Immature natural killer cell (primary cell): Measurements from ENCODE around the gene ZNF280C. TPM values are rescaled to one million over a fixed set of nuclear protein-coding genes. Genes with fewer than 3 reads are reported as not detected.

Experiments
- DNase-seq, 3 donors: peaks; one replicate each; pipeline ENCODE4 v3.0.0; 2022; ENCODE audit warnings: mixed read lengths in 1 of 3
- H3K27ac Mint-ChIP-seq, 6 donors: one replicate each; pipeline ENCODE4 v1.8.0; 2020; ENCODE audit warnings: mixed read lengths in 6 of 6, mild to moderate bottlenecking in 5 of 6, inconsistent platforms in 4 of 6, moderate library complexity in 3 of 6
- H3K27me3 Mint-ChIP-seq, 3 donors: one replicate each; pipeline ENCODE4 v1.8.0; 2020 to 2021; ENCODE audit warnings: low read depth in 3 of 3, mild to moderate bottlenecking in 3 of 3, mixed read lengths in 3 of 3, moderate library complexity in 3 of 3, inconsistent platforms in 1 of 3
- H3K36me3 Mint-ChIP-seq, 3 donors: one replicate each; pipeline ENCODE4 v1.8.0; 2020; ENCODE audit warnings: mixed read lengths in 3 of 3, inconsistent platforms in 2 of 3, mild to moderate bottlenecking in 2 of 3
- H3K4me1 Mint-ChIP-seq, 2 donors: one replicate each; pipeline ENCODE4 v1.8.0; 2020; ENCODE audit warnings: inconsistent platforms in 2 of 2, mild to moderate bottlenecking in 2 of 2, mixed read lengths in 2 of 2, moderate library complexity in 1 of 2
- H3K4me3 Mint-ChIP-seq, 5 donors: one replicate each; pipeline ENCODE4 v1.8.0; 2020; ENCODE audit warnings: mild to moderate bottlenecking in 5 of 5, mixed read lengths in 5 of 5, inconsistent platforms in 3 of 5, moderate library complexity in 3 of 5
- H3K9me3 Mint-ChIP-seq, 6 donors: one replicate each; pipeline ENCODE4 v1.8.0; 2020; ENCODE audit warnings: mild to moderate bottlenecking in 6 of 6, mixed read lengths in 6 of 6, inconsistent platforms in 4 of 6, moderate library complexity in 3 of 6
- polyA plus RNA-seq, 3 donors: library from polyadenylated mRNA; unstranded; fragments of 300-500 nt; fragmentation: Illumina TruSeq; gene quantifications; one replicate each; pipeline ENCODE4 v1.2.3, GENCODE V29; 2021

The ZNF280C gene
- polyA plus RNA-seq, 3 donors from 2014 or later: 1.1 to 2.7 TPM; not detected in 1

GRCh38 chrX:130166503-130166777 lies 102.3 kb downstream of the ZNF280C start:
- Mint-ChIP-seq H3K4me1 (peaks cover 31 to 46% of the 10 kb centered on the region in 2 donors), H3K9me3 (no peaks in the 10 kb centered on the region), H3K27me3 (peaks cover 9 to 10% (median 10%) of the 10 kb centered on the region in 3 donors), H3K27ac (peak overlapping the region; percentile 88 to 96 (median 92)), H3K36me3 (no peaks in the 10 kb centered on the region), H3K4me3 (peak overlapping the region; percentile 85 to 95 (median 94))
- DNase-seq: no peak

- Mint-ChIP-seq H3K4me3 (peak within 1 kb of the TSS; percentile 85 to 95 (median 94)), H3K9me3 (no peaks in the 10 kb centered on the region), H3K27ac (peak within 1 kb of the TSS; percentile 88 to 96 (median 92)), H3K27me3 (peaks cover 9 to 11% (median 10%) of the 10 kb centered on the region in 3 donors), H3K4me1 (peaks cover 29 to 45% of the 10 kb centered on the region in 2 donors), H3K36me3 (no peaks in the 10 kb centered on the region)
- peak; percentile 88 to 92 (median 90) for DNase-seq
Observed at GRCh38 chrX:130165703-130166502, 102.8 kb downstream of the ZNF280C start, which contains the start of gene AIFM1. TSS of gene AIFM1 (minus strand) at chrX:130165841. CDS start at chrX:130165656, 185 bp downstream.

GRCh38 chrX:130165181-130165702 lies 103.5 kb downstream of the ZNF280C start:
- H3K4me3 Mint-ChIP-seq: peak overlapping the region; percentile 85 to 95 (median 94)
- H3K27me3 Mint-ChIP-seq: peaks cover 7 to 11% (median 10%) of the 10 kb centered on the region in 3 donors
- peaks cover 25 to 39% of the 10 kb centered on the region in 2 donors for H3K4me1 Mint-ChIP-seq
- H3K9me3 Mint-ChIP-seq: no peaks in the 10 kb centered on the region
- no peaks in the 10 kb centered on the region for H3K36me3 Mint-ChIP-seq
- peak overlapping the region; percentile 88 to 96 (median 92) for H3K27ac Mint-ChIP-seq
- no peak for DNase-seq

- peaks cover 25 to 38% of the 10 kb centered on the region in 2 donors for H3K4me1 Mint-ChIP-seq
- no peak overlapping the region for H3K27ac Mint-ChIP-seq
- no peaks in the 10 kb centered on the region for H3K9me3 Mint-ChIP-seq
- DNase-seq: no peak
- H3K27me3 Mint-ChIP-seq: peaks cover 7 to 11% (median 10%) of the 10 kb centered on the region in 3 donors
- no peaks in the 10 kb centered on the region for H3K36me3 Mint-ChIP-seq
- H3K4me3 Mint-ChIP-seq: peak overlapping the region in 3 of 5 donors; percentile 33 to 53 (median 35)
Observed at GRCh38 chrX:130163398-130163797, 105.3 kb downstream of the ZNF280C start.

- no peak for DNase-seq
- H3K4me1 Mint-ChIP-seq: peaks cover 25 to 38% of the 10 kb centered on the region in 2 donors
- H3K9me3 Mint-ChIP-seq: no peaks in the 10 kb centered on the region
- no peaks in the 10 kb centered on the region for H3K36me3 Mint-ChIP-seq
- peak overlapping the region in 1 of 5 donors; percentile 48 for H3K4me3 Mint-ChIP-seq
- H3K27me3 Mint-ChIP-seq: peaks cover 5 to 11% (median 10%) of the 10 kb centered on the region in 3 donors
- H3K27ac Mint-ChIP-seq: peak overlapping the region in 1 of 6 donors; percentile 30
Observed at GRCh38 chrX:130162094-130162735, 106.5 kb downstream of the ZNF280C start.

GRCh38 chrX:130159776-130160175 lies 108.9 kb downstream of the ZNF280C start:
- no peaks in the 10 kb centered on the region for H3K9me3 Mint-ChIP-seq
- no peak overlapping the region for H3K4me3 Mint-ChIP-seq
- H3K27ac Mint-ChIP-seq: no peak overlapping the region

GRCh38 chrX:130158311-130158710 lies 110.4 kb downstream of the ZNF280C start:
- no peak for DNase-seq
- peaks cover 4 to 12% of the 10 kb centered on the region in 2 donors for H3K4me1 Mint-ChIP-seq
- H3K36me3 Mint-ChIP-seq: no peaks in the 10 kb centered on the region
- no peaks in the 10 kb centered on the region for H3K9me3 Mint-ChIP-seq
- H3K4me3 Mint-ChIP-seq: no peak overlapping the region
- H3K27ac Mint-ChIP-seq: no peak overlapping the region
- H3K27me3 Mint-ChIP-seq: peaks cover 0 to 5% (median 0%) of the 10 kb centered on the region in 3 donors

More at GRCh38 chrX:130159776-130160175, 108.9 kb downstream of the ZNF280C start:
- H3K27me3 Mint-ChIP-seq: peaks cover 0 to 2% (median 0%) of the 10 kb centered on the region in 3 donors
- DNase-seq: no peak
- peaks cover 7 to 18% of the 10 kb centered on the region in 2 donors for H3K4me1 Mint-ChIP-seq
- no peaks in the 10 kb centered on the region for H3K36me3 Mint-ChIP-seq

- H3K4me1 Mint-ChIP-seq: no peaks in the 10 kb centered on the region
- no peaks in the 10 kb centered on the region for H3K9me3 Mint-ChIP-seq
- DNase-seq: no peak
- H3K27me3 Mint-ChIP-seq: peaks cover 0 to 4% (median 0%) of the 10 kb centered on the region in 3 donors
- no peak overlapping the region for H3K4me3 Mint-ChIP-seq
- H3K27ac Mint-ChIP-seq: peak overlapping the region in 1 of 6 donors; percentile 56
- H3K36me3 Mint-ChIP-seq: no peaks in the 10 kb centered on the region
Observed at GRCh38 chrX:130155564-130155963, 113.1 kb downstream of the ZNF280C start.

Other genes starting within 250 kb of the ZNF280C start
- 10 to 100 TPM; 12.3 to 44.9 (median 14.7) TPM for gene ELF4, start 158.4 kb downstream of the ZNF280C start, polyA plus RNA-seq
- 10 to 100 TPM; 20.1 to 31.0 (median 29.0) TPM for gene AIFM1, start 103.1 kb downstream of the ZNF280C start, polyA plus RNA-seq
- 10 to 100 TPM; 10.5 to 20.9 (median 15.1) TPM for gene RAB33A, start 96.9 kb downstream of the ZNF280C start, polyA plus RNA-seq
- 1 to 10 TPM; 6.6 to 8.8 (median 8.6) TPM for gene SLC25A14, start 71.0 kb upstream of the ZNF280C start, polyA plus RNA-seq
- gene GPR119, start 116.8 kb upstream of the ZNF280C start, polyA plus RNA-seq: not detected
- gene RBMX2, start 133.1 kb upstream of the ZNF280C start, polyA plus RNA-seq: 10 to 100 TPM; 18.3 to 20.4 (median 18.4) TPM